Immature natural killer cell (primary cell): ENCODE data around the gene BET1. TPM values are rescaled to one million over a fixed set of nuclear protein-coding genes. Genes with fewer than 3 reads are reported as not detected.
"Not testable (repeated sequence)": the region's sequence is repeated elsewhere in the genome, so short reads cannot be mapped to it uniquely, and the experiment has no call there.

Source experiments
- DNase-seq, 3 donors: peaks; one replicate each; pipeline ENCODE4 v3.0.0; 2022; ENCODE audit warnings: mixed read lengths in 1 of 3
- H3K27ac Mint-ChIP-seq, 6 donors: one replicate each; pipeline ENCODE4 v1.8.0; 2020; ENCODE audit warnings: mixed read lengths in 6 of 6, mild to moderate bottlenecking in 5 of 6, inconsistent platforms in 4 of 6, moderate library complexity in 3 of 6
- H3K27me3 Mint-ChIP-seq, 3 donors: one replicate each; pipeline ENCODE4 v1.8.0; 2020 to 2021; ENCODE audit warnings: low read depth in 3 of 3, mild to moderate bottlenecking in 3 of 3, mixed read lengths in 3 of 3, moderate library complexity in 3 of 3, inconsistent platforms in 1 of 3
- H3K36me3 Mint-ChIP-seq, 3 donors: one replicate each; pipeline ENCODE4 v1.8.0; 2020; ENCODE audit warnings: mixed read lengths in 3 of 3, inconsistent platforms in 2 of 3, mild to moderate bottlenecking in 2 of 3
- H3K4me1 Mint-ChIP-seq, 2 donors: one replicate each; pipeline ENCODE4 v1.8.0; 2020; ENCODE audit warnings: inconsistent platforms in 2 of 2, mild to moderate bottlenecking in 2 of 2, mixed read lengths in 2 of 2, moderate library complexity in 1 of 2
- H3K4me3 Mint-ChIP-seq, 5 donors: one replicate each; pipeline ENCODE4 v1.8.0; 2020; ENCODE audit warnings: mild to moderate bottlenecking in 5 of 5, mixed read lengths in 5 of 5, inconsistent platforms in 3 of 5, moderate library complexity in 3 of 5
- H3K9me3 Mint-ChIP-seq, 6 donors: one replicate each; pipeline ENCODE4 v1.8.0; 2020; ENCODE audit warnings: mild to moderate bottlenecking in 6 of 6, mixed read lengths in 6 of 6, inconsistent platforms in 4 of 6, moderate library complexity in 3 of 6
- polyA plus RNA-seq, 3 donors: library from polyadenylated mRNA; unstranded; fragments of 300-500 nt; fragmentation: Illumina TruSeq; gene quantifications; one replicate each; pipeline ENCODE4 v1.2.3, GENCODE V29; 2021

BET1 gene
- polyA plus RNA-seq, 3 donors from 2014 or later = 11.2 to 16.8 (median 12.2) TPM

GRCh38 chr7:94039368-94040035 is 35.3 kb upstream of the BET1 start:
- H3K9me3 Mint-ChIP-seq = peaks cover 0 to 3% (median 0%) of the 10 kb centered on the region in 6 donors
- no peak for DNase-seq
- no peak overlapping the region for H3K27ac Mint-ChIP-seq
- no peak overlapping the region for H3K4me3 Mint-ChIP-seq
- H3K4me1 Mint-ChIP-seq = no peaks in the 10 kb centered on the region
- H3K36me3 Mint-ChIP-seq = no peaks in the 10 kb centered on the region
- peaks cover 4 to 19% (median 5%) of the 10 kb centered on the region in 3 donors for H3K27me3 Mint-ChIP-seq

- H3K27ac Mint-ChIP-seq = no peak overlapping the region
- no peaks in the 10 kb centered on the region for H3K36me3 Mint-ChIP-seq
- H3K4me1 Mint-ChIP-seq = peaks cover 39 to 51% of the 10 kb centered on the region in 2 donors
- H3K9me3 Mint-ChIP-seq = peaks cover 0 to 5% (median 0%) of the 10 kb centered on the region in 6 donors
- DNase-seq = no peak
- H3K4me3 Mint-ChIP-seq = peak overlapping the region in 2 of 5 donors; percentile 16 to 66
- peaks cover 0 to 8% (median 7%) of the 10 kb centered on the region in 3 donors for H3K27me3 Mint-ChIP-seq
Observed at GRCh38 chr7:94031865-94032264, 27.7 kb upstream of the BET1 start.

GRCh38 chr7:94030634-94031033 is 26.5 kb upstream of the BET1 start:
- Mint-ChIP-seq H3K4me1 (peaks cover 39 to 51% of the 10 kb centered on the region in 2 donors), H3K27me3 (peaks cover 2 to 8% (median 6%) of the 10 kb centered on the region in 3 donors), H3K4me3 (peak overlapping the region; percentile 36 to 61 (median 40)), H3K36me3 (no peaks in the 10 kb centered on the region), H3K9me3 (peaks cover 0 to 5% (median 0%) of the 10 kb centered on the region in 6 donors), H3K27ac (peak overlapping the region in 4 of 6 donors; percentile 0 to 35 (median 6))
- DNase-seq = peak; percentile 50 to 62 (median 51)

GRCh38 chr7:94029976-94030375 is 25.8 kb upstream of the BET1 start:
- DNase-seq = no peak
- H3K4me3 Mint-ChIP-seq = peak overlapping the region; percentile 3 to 48 (median 15)
- peaks cover 39 to 51% of the 10 kb centered on the region in 2 donors for H3K4me1 Mint-ChIP-seq
- peaks cover 0 to 5% (median 0%) of the 10 kb centered on the region in 6 donors for H3K9me3 Mint-ChIP-seq
- H3K36me3 Mint-ChIP-seq = no peaks in the 10 kb centered on the region
- H3K27ac Mint-ChIP-seq = peak overlapping the region in 2 of 6 donors; percentile 0 to 1
- H3K27me3 Mint-ChIP-seq = peaks cover 3 to 8% (median 5%) of the 10 kb centered on the region in 3 donors

- Mint-ChIP-seq H3K4me1 (peaks cover 39 to 51% of the 10 kb centered on the region in 2 donors), H3K4me3 (peak overlapping the region; percentile 18 to 63 (median 48)), H3K27me3 (peaks cover 4 to 8% (median 5%) of the 10 kb centered on the region in 3 donors), H3K27ac (peak overlapping the region in 1 of 6 donors; percentile 50), H3K9me3 (peaks cover 0 to 5% (median 0%) of the 10 kb centered on the region in 6 donors), H3K36me3 (no peaks in the 10 kb centered on the region)
- no peak for DNase-seq
Observed at GRCh38 chr7:94028768-94029167, 24.6 kb upstream of the BET1 start.

GRCh38 chr7:94026619-94027018 is 22.5 kb upstream of the BET1 start:
- H3K4me1 Mint-ChIP-seq = peaks cover 34 to 43% of the 10 kb centered on the region in 2 donors
- not testable (repeated sequence) for H3K27ac Mint-ChIP-seq, DNase-seq, H3K4me3 Mint-ChIP-seq, H3K36me3 Mint-ChIP-seq, H3K9me3 Mint-ChIP-seq, H3K27me3 Mint-ChIP-seq

- Mint-ChIP-seq H3K27ac (no peak overlapping the region), H3K9me3 (no peaks in the 10 kb centered on the region), H3K27me3 (peaks cover 4 to 9% (median 4%) of the 10 kb centered on the region in 3 donors), H3K4me1 (peaks cover under 1 to 2% of the 10 kb centered on the region in 2 donors), H3K36me3 (no peaks in the 10 kb centered on the region), H3K4me3 (no peak overlapping the region)
- no peak for DNase-seq
Observed at GRCh38 chr7:94022550-94022949, 18.4 kb upstream of the BET1 start.

GRCh38 chr7:94016786-94017185 is 12.6 kb upstream of the BET1 start:
- Mint-ChIP-seq H3K36me3 (peaks cover 0 to 7% (median 0%) of the 10 kb centered on the region in 3 donors), H3K4me1 (no peaks in the 10 kb centered on the region), H3K27me3 (peaks cover 4 to 23% (median 7%) of the 10 kb centered on the region in 3 donors), H3K27ac (no peak overlapping the region), H3K9me3 (no peaks in the 10 kb centered on the region), H3K4me3 (no peak overlapping the region)
- no peak for DNase-seq

- H3K9me3 Mint-ChIP-seq = no peaks in the 10 kb centered on the region
Observed at GRCh38 chr7:94015538-94015937, 11.4 kb upstream of the BET1 start.

GRCh38 chr7:94012746-94013145 is 8.6 kb upstream of the BET1 start:
- DNase-seq = no peak
- Mint-ChIP-seq H3K27me3 (peaks cover 3 to 22% (median 3%) of the 10 kb centered on the region in 3 donors), H3K36me3 (peaks cover 0 to 7% (median 0%) of the 10 kb centered on the region in 3 donors)

More at GRCh38 chr7:94015538-94015937, 11.4 kb upstream of the BET1 start:
- no peak for DNase-seq
- no peak overlapping the region for H3K4me3 Mint-ChIP-seq
- peaks cover 0 to 7% (median 0%) of the 10 kb centered on the region in 3 donors for H3K36me3 Mint-ChIP-seq
- H3K4me1 Mint-ChIP-seq = no peaks in the 10 kb centered on the region
- no peak overlapping the region for H3K27ac Mint-ChIP-seq
- H3K27me3 Mint-ChIP-seq = peaks cover 4 to 23% (median 7%) of the 10 kb centered on the region in 3 donors

GRCh38 chr7:94011714-94012353 is 7.7 kb upstream of the BET1 start:
- Mint-ChIP-seq H3K27ac (no peak overlapping the region), H3K27me3 (peaks cover 3 to 22% (median 5%) of the 10 kb centered on the region in 3 donors), H3K36me3 (peaks cover 0 to 7% (median 0%) of the 10 kb centered on the region in 3 donors), H3K4me3 (no peak overlapping the region), H3K9me3 (no peaks in the 10 kb centered on the region), H3K4me1 (no peaks in the 10 kb centered on the region)
- DNase-seq = no peak

More at GRCh38 chr7:94012746-94013145, 8.6 kb upstream of the BET1 start:
- H3K4me3 Mint-ChIP-seq = no peak overlapping the region
- H3K4me1 Mint-ChIP-seq = no peaks in the 10 kb centered on the region
- H3K9me3 Mint-ChIP-seq = no peaks in the 10 kb centered on the region
- no peak overlapping the region for H3K27ac Mint-ChIP-seq

- Mint-ChIP-seq H3K9me3 (no peaks in the 10 kb centered on the region), H3K4me3 (no peak overlapping the region), H3K27ac (no peak overlapping the region), H3K4me1 (peaks cover 9 to 16% of the 10 kb centered on the region in 2 donors), H3K27me3 (peaks cover 3 to 17% (median 12%) of the 10 kb centered on the region in 3 donors), H3K36me3 (peaks cover 0 to 4% (median 0%) of the 10 kb centered on the region in 3 donors)
- DNase-seq = no peak
Observed at GRCh38 chr7:94008537-94008936, 4.4 kb upstream of the BET1 start.

- H3K27me3 Mint-ChIP-seq = peaks cover 3 to 9% (median 8%) of the 10 kb centered on the region in 3 donors
- no peak for DNase-seq
- no peaks in the 10 kb centered on the region for H3K36me3 Mint-ChIP-seq
- H3K4me1 Mint-ChIP-seq = peaks cover 19 to 40% of the 10 kb centered on the region in 2 donors
- H3K4me3 Mint-ChIP-seq = no peak overlapping the region
- no peak overlapping the region for H3K27ac Mint-ChIP-seq
- H3K9me3 Mint-ChIP-seq = no peaks in the 10 kb centered on the region
Observed at GRCh38 chr7:94005753-94006152, 1.6 kb upstream of the BET1 start.

GRCh38 chr7:94003446-94004023 is 620 bp downstream of the BET1 start:
- no peaks in the 10 kb centered on the region for H3K36me3 Mint-ChIP-seq
- H3K4me1 Mint-ChIP-seq = peaks cover 19 to 52% of the 10 kb centered on the region in 2 donors
- H3K4me3 Mint-ChIP-seq = peak overlapping the region; percentile 96 to 100 (median 98)
- H3K9me3 Mint-ChIP-seq = no peaks in the 10 kb centered on the region
- H3K27me3 Mint-ChIP-seq = peaks cover 3 to 9% (median 8%) of the 10 kb centered on the region in 3 donors
- DNase-seq = no peak
- H3K27ac Mint-ChIP-seq = peak overlapping the region; percentile 95 to 99 (median 98)
